A549 treated with CORT108297 at 1 μM for 4 hours (cell line): Measurements from ENCODE around the gene GPR75. TPM values are rescaled to one million over a fixed set of nuclear protein-coding genes. Genes with fewer than 3 reads are reported as not detected.

Source experiments
- total RNA-seq: library from RNA; stranded (reverse); fragments of 200-300 nt; extraction: Qiagen RNA extraction; gene quantifications from 5 replicates; pipeline ENCODE4 v1.2.3, GENCODE V29; 2022

Gene GPR75
- 1.3 to 1.8 TPM (median 1.5 TPM) in 5 replicates for total RNA-seq

GRCh38 chr2:53859206-53860181 lies at the start of gene GPR75:
GPR75 (minus strand) TSS chr2:53859967; CDS start chr2:53854756, 5,211 bp downstream.

Other genes starting within 250 kb of the GPR75 start
- 12.1 to 16.7 TPM (median 13.0 TPM) in 5 replicates for gene CHAC2, start 92.2 kb downstream of the GPR75 start, total RNA-seq
- gene ASB3, start 73.0 kb downstream of the GPR75 start, total RNA-seq, result 11.5 to 14.0 TPM (median 12.8 TPM) in 5 replicates
- 51.3 to 67.2 TPM (median 58.3 TPM) in 5 replicates for gene ERLEC1, start 72.9 kb downstream of the GPR75 start, total RNA-seq
- 38.8 to 43.5 TPM (median 39.5 TPM) in 5 replicates for gene PSME4, start 111.0 kb upstream of the GPR75 start, total RNA-seq